Astrocyte (in vitro differentiated cells and primary cell): ENCODE results near the gene JHY.

Experiments
- EZH2 ChIP-seq: IDR thresholded peaks from 2 replicates; pipeline ENCODE4 v1.6.1; 2012; ENCODE audit warnings: mild to moderate bottlenecking, low read length, inconsistent platforms; ENCODE audit not compliant: insufficient read depth
- TF ChIP-seq, protein P1 (sequence below): IDR thresholded peaks from 2 replicates; pipeline ENCODE4 v1.5.1; 2011; ENCODE audit warnings: low read depth, mild to moderate bottlenecking, inconsistent platforms, low read length, moderate library complexity; ENCODE audit not compliant: insufficient read depth

DNA sequence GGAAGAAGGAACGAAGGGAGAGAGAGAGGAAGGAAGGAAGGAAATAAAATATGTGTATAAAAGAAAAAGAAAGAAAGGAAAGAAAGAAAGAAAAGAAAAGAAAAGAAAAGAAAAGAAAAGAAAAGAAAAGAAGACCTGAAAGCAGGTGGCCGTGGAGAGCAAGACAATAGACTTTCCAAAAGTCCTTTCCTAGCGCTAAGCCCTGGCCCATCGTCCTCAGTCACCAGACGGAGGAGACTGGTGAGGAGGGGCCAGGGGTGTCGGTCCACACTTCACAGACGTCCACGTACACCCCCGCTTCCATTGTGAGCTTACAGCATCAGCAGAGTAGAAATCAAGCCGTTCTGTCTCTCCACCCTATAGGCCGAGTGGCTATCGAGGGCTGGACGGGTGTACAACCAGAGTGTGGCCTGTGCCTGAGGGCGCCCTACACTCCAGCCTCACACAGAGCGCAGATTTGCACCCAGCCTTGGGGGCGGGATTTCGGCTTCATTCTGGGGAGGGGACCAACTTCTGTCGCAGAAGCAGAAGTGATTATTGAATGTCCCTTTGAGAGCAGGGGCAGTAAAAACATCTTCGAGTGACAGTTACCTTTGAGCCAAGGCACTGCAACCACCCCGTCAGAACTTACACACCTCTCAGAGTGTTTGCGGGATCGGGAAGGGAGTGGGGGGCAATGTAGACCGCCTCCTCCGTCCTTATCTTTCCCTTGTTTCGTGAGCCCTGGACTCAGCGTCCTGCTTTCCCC, 101.1 kb downstream of the JHY start:
- TF ChIP-seq, protein P1, sequence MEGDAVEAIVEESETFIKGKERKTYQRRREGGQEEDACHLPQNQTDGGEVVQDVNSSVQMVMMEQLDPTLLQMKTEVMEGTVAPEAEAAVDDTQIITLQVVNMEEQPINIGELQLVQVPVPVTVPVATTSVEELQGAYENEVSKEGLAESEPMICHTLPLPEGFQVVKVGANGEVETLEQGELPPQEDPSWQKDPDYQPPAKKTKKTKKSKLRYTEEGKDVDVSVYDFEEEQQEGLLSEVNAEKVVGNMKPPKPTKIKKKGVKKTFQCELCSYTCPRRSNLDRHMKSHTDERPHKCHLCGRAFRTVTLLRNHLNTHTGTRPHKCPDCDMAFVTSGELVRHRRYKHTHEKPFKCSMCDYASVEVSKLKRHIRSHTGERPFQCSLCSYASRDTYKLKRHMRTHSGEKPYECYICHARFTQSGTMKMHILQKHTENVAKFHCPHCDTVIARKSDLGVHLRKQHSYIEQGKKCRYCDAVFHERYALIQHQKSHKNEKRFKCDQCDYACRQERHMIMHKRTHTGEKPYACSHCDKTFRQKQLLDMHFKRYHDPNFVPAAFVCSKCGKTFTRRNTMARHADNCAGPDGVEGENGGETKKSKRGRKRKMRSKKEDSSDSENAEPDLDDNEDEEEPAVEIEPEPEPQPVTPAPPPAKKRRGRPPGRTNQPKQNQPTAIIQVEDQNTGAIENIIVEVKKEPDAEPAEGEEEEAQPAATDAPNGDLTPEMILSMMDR: no peak
- TF ChIP-seq EZH2: no peak
